A549 treated with DMSO at 1 μM for 4 hours (cell line): ENCODE data around the gene NKAIN4. TPM values are rescaled to one million over a fixed set of nuclear protein-coding genes. Genes with fewer than 3 reads are reported as not detected.

Source experiments
- total RNA-seq: library from RNA; stranded (reverse); fragments of 200-300 nt; extraction: Qiagen RNA extraction; gene quantifications from 5 replicates; pipeline ENCODE4 v1.2.3, GENCODE V29; 2022; ENCODE audit warnings: low read depth

Gene NKAIN4
- total RNA-seq: 6.3 to 10.1 TPM (median 7.0 TPM) in 5 replicates

GRCh38 chr20:63254232-63254605 lies at the start of gene NKAIN4:
NKAIN4 (minus strand) TSS chr20:63254463; CDS start chr20:63254450, 13 bp downstream.

DNA sequence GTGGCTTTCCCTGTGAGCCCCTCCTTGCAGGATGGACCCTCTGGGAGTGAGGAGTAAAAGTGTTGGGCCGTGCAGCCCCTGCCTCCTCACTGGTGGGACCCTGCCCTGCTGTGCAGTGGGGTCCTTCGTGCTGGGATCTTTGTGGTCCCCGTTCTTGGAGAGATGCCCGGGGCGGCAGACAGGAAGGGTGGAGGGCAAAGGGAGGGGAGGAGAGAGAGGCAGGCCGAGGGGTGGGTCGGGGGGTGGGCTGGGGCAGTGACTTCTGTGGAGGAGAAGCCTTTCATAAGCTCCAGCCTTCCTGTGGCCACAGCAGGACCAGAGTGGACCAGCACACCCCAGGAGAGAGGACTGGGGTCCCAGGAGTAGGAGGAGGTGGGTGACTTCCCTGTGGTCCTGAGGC lies 38.6 kb upstream of the NKAIN4 start, which contains the start of gene COL20A1:
COL20A1 (plus strand) TSS at position 283 of the 400 bp plus-strand sequence. CDS start 1,922 bp downstream, outside the sequence.

GRCh38 chr20:63272105-63273058 lies 18.1 kb upstream of the NKAIN4 start, which contains the start of gene ARFGAP1:
ARFGAP1 (plus strand) TSS chr20:63272813; CDS start chr20:63275581, 2,768 bp downstream.

GRCh38 chr20:63235399-63235983 lies 18.8 kb downstream of the NKAIN4 start, which contains the start of gene BIRC7:
BIRC7 (plus strand) TSS chr20:63235905; CDS start chr20:63236097, 192 bp downstream.

DNA sequence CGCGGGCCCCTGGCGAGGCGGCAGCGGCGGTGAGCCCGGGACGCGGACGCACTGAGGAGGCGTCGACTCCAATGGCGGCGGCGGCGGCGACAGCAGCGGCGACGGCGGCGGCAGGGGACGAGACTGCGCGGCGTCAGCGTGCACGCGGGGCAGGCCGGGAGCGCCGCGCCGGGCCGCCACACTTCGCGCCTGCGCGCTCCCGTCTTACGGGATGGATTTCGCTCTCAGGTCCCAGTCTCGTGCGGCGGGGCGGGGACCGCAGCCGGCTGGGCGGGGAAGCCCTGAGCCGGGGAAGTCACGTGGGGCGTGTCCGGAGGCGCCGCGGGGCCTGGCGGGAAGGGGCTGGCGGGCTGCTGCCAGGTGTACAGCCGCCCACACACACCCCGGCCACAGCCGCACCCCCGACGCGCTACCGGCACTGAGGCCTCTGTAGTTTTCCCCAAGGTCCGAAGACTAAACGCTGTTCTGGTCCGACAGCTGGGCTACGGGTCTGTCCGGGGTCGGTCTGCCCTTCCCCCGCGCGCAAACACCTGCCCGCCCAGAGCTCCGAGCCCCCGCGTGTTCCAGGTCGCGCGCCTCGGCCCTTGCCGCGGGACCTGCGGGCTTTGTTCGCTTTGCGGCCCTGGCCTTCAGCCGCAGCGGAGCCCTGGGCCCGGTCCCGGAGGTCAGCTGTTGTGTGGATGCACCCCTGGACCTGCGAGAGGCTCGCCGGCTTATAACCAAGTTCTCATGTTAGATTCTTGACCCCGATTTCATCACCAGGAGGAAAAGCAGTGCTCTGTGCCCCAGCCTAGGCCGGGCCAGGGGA lies 38.0 kb downstream of the NKAIN4 start, which contains the start of gene YTHDF1:
YTHDF1 (minus strand) TSS at position 91 of the 808 bp plus-strand sequence. CDS start 239 bp downstream, outside the sequence.

Other genes with a start within 250 kb of the NKAIN4 start
- gene BHLHE23, start 247.5 kb downstream of the NKAIN4 start, total RNA-seq: not detected in 5 replicates
- gene YTHDF1, start 38.3 kb downstream of the NKAIN4 start, total RNA-seq: 57.2 to 62.0 TPM (median 59.1 TPM) in 5 replicates
- gene BIRC7, start 18.6 kb downstream of the NKAIN4 start, total RNA-seq: 2.6 to 4.1 TPM (median 3.7 TPM) in 5 replicates
- 67.7 to 105 TPM (median 90.0 TPM) in 5 replicates for gene ARFGAP1, start 18.4 kb upstream of the NKAIN4 start, total RNA-seq
- 0.67 to 1.6 TPM (median 1.3 TPM) in 5 replicates for gene COL20A1, start 38.7 kb upstream of the NKAIN4 start, total RNA-seq
- gene CHRNA4, start 106.9 kb upstream of the NKAIN4 start, total RNA-seq: 0.19 to 2.1 TPM (median 0.29 TPM) in 5 replicates
- gene KCNQ2, start 218.2 kb upstream of the NKAIN4 start, total RNA-seq: 0.47 to 0.86 TPM (median 0.75 TPM) in 5 replicates
- 128 to 177 TPM (median 145 TPM) in 5 replicates for gene EEF1A2, start 244.6 kb upstream of the NKAIN4 start, total RNA-seq